Fibroblast of mammary gland (primary cell): Measurements from ENCODE around the gene ASTN2.

Source experiments
- DNase-seq: peaks from one replicate; pipeline ENCODE4 v3.0.0-alpha.2; 2010; ENCODE audit warnings: low read depth
- H3K4me3 ChIP-seq: 2 replicates; pipeline ENCODE4 v1.5.1; 2011; ENCODE audit warnings: low read depth, mild to moderate bottlenecking, low read length, moderate library complexity; ENCODE audit not compliant: control insufficient read depth
- CTCF ChIP-seq: conservative IDR thresholded peaks from 2 replicates; pipeline ENCODE4 v1.5.1; 2011; ENCODE audit warnings: low read depth, low read length, inconsistent platforms; ENCODE audit not compliant: control insufficient read depth, insufficient read depth

ASTN2 gene

GRCh38 chr9:116549786-116550660, 864.8 kb downstream of the ASTN2 start:
- TF ChIP-seq CTCF, result no peak
- peak; percentile 63 for DNase-seq
- no peak overlapping the region for H3K4me3 ChIP-seq

GRCh38 chr9:116549061-116549664, 865.7 kb downstream of the ASTN2 start:
- no peak overlapping the region for H3K4me3 ChIP-seq
- peak; percentile 99 for DNase-seq
- no peak for TF ChIP-seq CTCF

- H3K4me3 ChIP-seq, result no peak overlapping the region
- TF ChIP-seq CTCF, result no peak
- no peak for DNase-seq
Observed at GRCh38 chr9:116547729-116548426, 867.0 kb downstream of the ASTN2 start.

- H3K4me3 ChIP-seq, result no peak overlapping the region
- peak; percentile 67 for DNase-seq
- TF ChIP-seq CTCF, result no peak
Observed at GRCh38 chr9:116546711-116547581, 867.9 kb downstream of the ASTN2 start.

- DNase-seq, result no peak
- no peak for TF ChIP-seq CTCF
- no peak overlapping the region for H3K4me3 ChIP-seq
Observed at GRCh38 chr9:116544896-116545295, 870.0 kb downstream of the ASTN2 start.

- peak; percentile 97 for DNase-seq
Observed at GRCh38 chr9:116543731-116544400, 871.0 kb downstream of the ASTN2 start.

More at GRCh38 chr9:116543731-116544400, 871.0 kb downstream of the ASTN2 start:
- H3K4me3 ChIP-seq, result no peak overlapping the region
- no peak for TF ChIP-seq CTCF
